Neural progenitor cell (in vitro differentiated cells): Measurements from ENCODE around the gene CKAP2L. TPM values are rescaled to one million over a fixed set of nuclear protein-coding genes. Genes with fewer than 3 reads are reported as not detected.

Source experiments
- DNase-seq: peaks from one replicate; pipeline ENCODE4 v3.0.0-alpha.2; 2016; ENCODE audit warnings: low spot score
- H2AFZ ChIP-seq: fragments of 200-600 bp; sonication (generic); replicated peaks from 2 replicates; pipeline ENCODE4 v1.6.1; 2016; ENCODE audit warnings: antibody characterized with exemption
- H3F3A ChIP-seq: fragments of 200-600 bp; sonication (generic); 2 replicates; pipeline ENCODE4 v1.6.1; 2016; ENCODE audit warnings: antibody characterized with exemption, low read depth
- H3K27ac ChIP-seq: fragments of 200-600 bp; sonication (generic); 2 replicates; pipeline ENCODE4 v1.5.1; 2016; ENCODE audit warnings: mild to moderate bottlenecking
- H3K27me3 ChIP-seq: fragments of 200-600 bp; sonication (generic); 2 replicates; pipeline ENCODE4 v1.6.1; 2016; ENCODE audit warnings: mild to moderate bottlenecking, moderate library complexity
- H3K36me3 ChIP-seq: fragments of 200-600 bp; sonication (generic); 2 replicates; pipeline ENCODE4 v1.5.1; 2016
- H3K4me1 ChIP-seq: fragments of 200-600 bp; sonication (generic); 2 replicates; pipeline ENCODE4 v1.6.1; 2016; ENCODE audit warnings: mixed run types
- H3K4me2 ChIP-seq: fragments of 200-600 bp; sonication (generic); 2 replicates; pipeline ENCODE4 v1.6.1; 2016
- H3K4me3 ChIP-seq: fragments of 200-600 bp; sonication (generic); 2 replicates; pipeline ENCODE4 v1.5.1; 2016
- H3K79me2 ChIP-seq: fragments of 200-600 bp; sonication (generic); 2 replicates; pipeline ENCODE4 v1.6.1; 2016; ENCODE audit warnings: low read depth
- H3K9ac ChIP-seq: fragments of 200-600 bp; sonication (generic); 2 replicates; pipeline ENCODE4 v1.6.1; 2016
- H3K9me3 ChIP-seq: fragments of 200-600 bp; sonication (generic); 2 replicates; pipeline ENCODE4 v1.5.1; 2016; ENCODE audit warnings: low read depth
- H4K20me1 ChIP-seq: fragments of 200-600 bp; sonication (generic); 2 replicates; pipeline ENCODE4 v1.6.1; 2016; ENCODE audit warnings: low read depth
- H3K27ac Mint-ChIP-seq: 3 replicates; pipeline ENCODE4 v1.8.0; 2021; ENCODE audit warnings: mixed read lengths
- H3K27me3 Mint-ChIP-seq: 2 replicates; pipeline ENCODE4 v1.8.0; 2022; ENCODE audit warnings: low read depth, mild to moderate bottlenecking, inconsistent platforms, moderate library complexity, mixed read lengths; ENCODE audit not compliant: insufficient read depth
- H3K36me3 Mint-ChIP-seq: 3 replicates; pipeline ENCODE4 v1.8.0; 2021; ENCODE audit warnings: mixed read lengths
- H3K4me1 Mint-ChIP-seq: 3 replicates; pipeline ENCODE4 v1.8.0; 2021; ENCODE audit warnings: mixed read lengths
- H3K4me3 Mint-ChIP-seq: 3 replicates; pipeline ENCODE4 v1.8.0; 2021; ENCODE audit warnings: mild to moderate bottlenecking, moderate library complexity, mixed read lengths
- H3K9me3 Mint-ChIP-seq: 3 replicates; pipeline ENCODE4 v1.8.0; 2020; ENCODE audit warnings: mixed read lengths
- EZH2 ChIP-seq: fragments of 200-600 bp; sonication (generic); IDR thresholded peaks from 2 replicates; pipeline ENCODE4 v1.6.1; 2017; ENCODE audit warnings: antibody characterized with exemption, mild to moderate bottlenecking, moderate library complexity
- EZH2phosphoT487 ChIP-seq: fragments of 200-600 bp; sonication (generic); IDR thresholded peaks from 2 replicates; pipeline ENCODE4 v1.6.1; 2017; ENCODE audit warnings: antibody characterized with exemption
- total RNA-seq: library from RNA; depleted of rRNA; stranded (reverse); fragments of >200 nt; gene quantifications from 2 replicates; pipeline ENCODE4 v1.2.3, GENCODE V29; 2015; ENCODE audit warnings: low replicate concordance
- TF ChIP-seq, protein P1 (sequence below): fragments of 200-600 bp; sonication (generic); IDR thresholded peaks from 2 replicates; pipeline ENCODE4 v1.5.1; 2017; ENCODE audit warnings: antibody characterized with exemption, mild to moderate bottlenecking

CKAP2L gene
- total RNA-seq, 1 donor from 2014 or later: 53.7 TPM

DNA sequence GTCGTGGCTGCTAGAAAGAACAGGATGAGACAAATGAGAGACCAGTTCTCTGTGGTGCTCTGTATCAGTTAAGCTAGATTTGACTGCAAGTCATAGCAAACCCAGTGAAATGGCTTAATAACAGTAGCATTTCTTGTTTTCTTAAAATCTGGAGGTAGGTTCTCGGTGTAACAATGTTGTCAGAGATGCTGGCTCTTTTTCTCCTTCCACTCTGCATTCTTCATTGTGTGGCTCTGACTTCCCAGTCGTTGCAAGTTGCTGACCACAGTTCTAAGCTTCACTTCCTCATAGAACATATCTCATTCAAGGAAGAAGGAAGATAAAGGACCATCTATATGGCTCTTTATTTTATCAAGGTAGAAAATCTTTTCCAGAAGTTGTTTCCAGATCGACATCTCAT, 7.9 kb upstream of the CKAP2L start:
- Histone ChIP-seq H3K4me3 (no peak overlapping the region), H3K4me1 (peaks cover 8% of the 10 kb centered on the region), H3K9ac (no peak overlapping the region), H3K27ac (no peak overlapping the region), H3K9me3 (no peaks in the 10 kb centered on the region), H2AFZ (no peak overlapping the region), H3K27me3 (no peaks in the 10 kb centered on the region), H4K20me1 (no peaks in the 10 kb centered on the region), H3K79me2 (no peaks in the 10 kb centered on the region), H3K4me2 (no peak overlapping the region), H3F3A (peaks cover 4% of the 10 kb centered on the region), H3K36me3 (no peaks in the 10 kb centered on the region)
- no peak overlapping the region for H3K4me3 Mint-ChIP-seq
- no peak for DNase-seq
- H3K9me3 Mint-ChIP-seq: no peaks in the 10 kb centered on the region
- H3K36me3 Mint-ChIP-seq: no peaks in the 10 kb centered on the region
- peaks cover 5% of the 10 kb centered on the region for H3K4me1 Mint-ChIP-seq
- no peaks in the 10 kb centered on the region for H3K27me3 Mint-ChIP-seq
- H3K27ac Mint-ChIP-seq: no peak overlapping the region
- TF ChIP-seq EZH2 (no peak), EZH2phosphoT487 (no peak)
- TF ChIP-seq, protein P1, sequence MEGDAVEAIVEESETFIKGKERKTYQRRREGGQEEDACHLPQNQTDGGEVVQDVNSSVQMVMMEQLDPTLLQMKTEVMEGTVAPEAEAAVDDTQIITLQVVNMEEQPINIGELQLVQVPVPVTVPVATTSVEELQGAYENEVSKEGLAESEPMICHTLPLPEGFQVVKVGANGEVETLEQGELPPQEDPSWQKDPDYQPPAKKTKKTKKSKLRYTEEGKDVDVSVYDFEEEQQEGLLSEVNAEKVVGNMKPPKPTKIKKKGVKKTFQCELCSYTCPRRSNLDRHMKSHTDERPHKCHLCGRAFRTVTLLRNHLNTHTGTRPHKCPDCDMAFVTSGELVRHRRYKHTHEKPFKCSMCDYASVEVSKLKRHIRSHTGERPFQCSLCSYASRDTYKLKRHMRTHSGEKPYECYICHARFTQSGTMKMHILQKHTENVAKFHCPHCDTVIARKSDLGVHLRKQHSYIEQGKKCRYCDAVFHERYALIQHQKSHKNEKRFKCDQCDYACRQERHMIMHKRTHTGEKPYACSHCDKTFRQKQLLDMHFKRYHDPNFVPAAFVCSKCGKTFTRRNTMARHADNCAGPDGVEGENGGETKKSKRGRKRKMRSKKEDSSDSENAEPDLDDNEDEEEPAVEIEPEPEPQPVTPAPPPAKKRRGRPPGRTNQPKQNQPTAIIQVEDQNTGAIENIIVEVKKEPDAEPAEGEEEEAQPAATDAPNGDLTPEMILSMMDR: no peak

DNA sequence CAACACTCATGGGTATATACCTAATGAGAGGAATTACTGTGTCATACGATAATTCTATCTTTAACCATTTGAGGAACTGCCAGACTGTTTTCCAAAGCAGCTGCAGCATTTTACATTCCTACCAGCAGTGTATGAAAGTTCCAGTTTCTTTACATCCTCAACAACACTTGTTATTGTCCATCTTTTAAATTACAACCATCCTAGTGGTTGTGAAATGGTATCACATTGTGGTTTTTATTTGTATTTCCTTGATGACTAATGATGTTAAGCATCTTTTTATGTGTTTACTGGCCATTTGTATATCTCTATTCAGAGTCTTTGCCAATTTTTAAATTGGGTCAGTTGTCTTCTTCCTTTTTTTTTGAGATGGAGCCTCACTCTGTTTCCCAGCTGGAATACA, 4.0 kb upstream of the CKAP2L start:
- H4K20me1 ChIP-seq: no peaks in the 10 kb centered on the region
- no peak overlapping the region for H2AFZ ChIP-seq
- Mint-ChIP-seq H3K27me3 (peaks cover under 1% of the 10 kb centered on the region), H3K4me1 (peaks cover 11% of the 10 kb centered on the region), H3K4me3 (no peak overlapping the region), H3K9me3 (no peaks in the 10 kb centered on the region), H3K27ac (no peak overlapping the region), H3K36me3 (no peaks in the 10 kb centered on the region)
- no peak overlapping the region for H3K9ac ChIP-seq
- H3K27me3 ChIP-seq: no peaks in the 10 kb centered on the region
- no peak overlapping the region for H3K4me3 ChIP-seq
- no peaks in the 10 kb centered on the region for H3K36me3 ChIP-seq
- no peak overlapping the region for H3K27ac ChIP-seq
- peaks cover 4% of the 10 kb centered on the region for H3K79me2 ChIP-seq
- TF ChIP-seq EZH2phosphoT487: no peak
- no peak for TF ChIP-seq EZH2
- TF ChIP-seq, protein P1: no peak
- H3F3A ChIP-seq: peaks cover 9% of the 10 kb centered on the region
- H3K9me3 ChIP-seq: no peaks in the 10 kb centered on the region
- DNase-seq: no peak
- H3K4me2 ChIP-seq: no peak overlapping the region
- peaks cover 5% of the 10 kb centered on the region for H3K4me1 ChIP-seq

GRCh38 chr2:112767693-112768330, 3.4 kb upstream of the CKAP2L start:
- Histone ChIP-seq H3K9ac (no peak overlapping the region), H3K27me3 (no peaks in the 10 kb centered on the region), H3K4me1 (peaks cover 11% of the 10 kb centered on the region), H3K4me3 (no peak overlapping the region), H3K27ac (no peak overlapping the region), H3F3A (peaks cover 9% of the 10 kb centered on the region), H3K79me2 (peaks cover 11% of the 10 kb centered on the region), H2AFZ (no peak overlapping the region), H3K4me2 (no peak overlapping the region), H3K36me3 (no peaks in the 10 kb centered on the region), H3K9me3 (no peaks in the 10 kb centered on the region), H4K20me1 (peaks cover 6% of the 10 kb centered on the region)
- Mint-ChIP-seq H3K4me3 (no peak overlapping the region), H3K27ac (no peak overlapping the region), H3K9me3 (no peaks in the 10 kb centered on the region), H3K27me3 (peaks cover 2% of the 10 kb centered on the region), H3K36me3 (no peaks in the 10 kb centered on the region), H3K4me1 (peaks cover 17% of the 10 kb centered on the region)
- DNase-seq: no peak
- TF ChIP-seq EZH2phosphoT487 (no peak), EZH2 (no peak)
- TF ChIP-seq, protein P1: no peak
